Glomerular visceral epithelial cell (primary cell): ENCODE data around the gene PSMD2.

Experiments used
- DNase-seq: peaks from one replicate; pipeline ENCODE4 v3.0.0-alpha.2; 2016; ENCODE audit errors: extremely low spot score

Gene PSMD2

GRCh38 chr3:184282941-184283340, 16.1 kb upstream of the PSMD2 start:
- DNase-seq, result no peak

- DNase-seq, result no peak
Observed at GRCh38 chr3:184283681-184284080, 15.4 kb upstream of the PSMD2 start.

- DNase-seq, result peak; percentile 50
Observed at GRCh38 chr3:184284696-184285095, 14.3 kb upstream of the PSMD2 start.

GRCh38 chr3:184289426-184289938, 9.6 kb upstream of the PSMD2 start:
- DNase-seq, result peak; percentile 60

- DNase-seq, result no peak
Observed at GRCh38 chr3:184290331-184290730, 8.7 kb upstream of the PSMD2 start.

- DNase-seq, result no peak
Observed at GRCh38 chr3:184291044-184291737, 7.8 kb upstream of the PSMD2 start.

GRCh38 chr3:184291738-184292445, 7.1 kb upstream of the PSMD2 start:
- DNase-seq, result no peak

- DNase-seq, result no peak
Observed at GRCh38 chr3:184295771-184296170, 3.3 kb upstream of the PSMD2 start.

- no peak for DNase-seq
Observed at GRCh38 chr3:184296616-184297015, 2.4 kb upstream of the PSMD2 start.

- DNase-seq, result peak; percentile 27
Observed at GRCh38 chr3:184299488-184300377, 692 bp downstream of the PSMD2 start.

GRCh38 chr3:184300378-184300720, 1.3 kb downstream of the PSMD2 start:
- DNase-seq, result peak; percentile 53

- peak; percentile 42 for DNase-seq
Observed at GRCh38 chr3:184305577-184305976, 6.5 kb downstream of the PSMD2 start.

- no peak for DNase-seq
Observed at GRCh38 chr3:184306341-184306972, 7.4 kb downstream of the PSMD2 start.

GRCh38 chr3:184307915-184308314, 8.9 kb downstream of the PSMD2 start:
- DNase-seq, result no peak

GRCh38 chr3:184308744-184309143, 9.7 kb downstream of the PSMD2 start:
- DNase-seq, result no peak

GRCh38 chr3:184311633-184312032, 12.6 kb downstream of the PSMD2 start:
- no peak for DNase-seq

GRCh38 chr3:184314363-184314699, 15.3 kb downstream of the PSMD2 start, which contains the start of gene EIF4G1:
EIF4G1 (plus strand) TSS chr3:184314606; CDS start chr3:184315797, 1,191 bp downstream.
- DNase-seq, result peak; percentile 95

GRCh38 chr3:184314700-184315542, 15.9 kb downstream of the PSMD2 start:
- DNase-seq, result peak; percentile 74

GRCh38 chr3:184315543-184315867, 16.5 kb downstream of the PSMD2 start:
- DNase-seq, result no peak

- peak; percentile 30 for DNase-seq
Observed at GRCh38 chr3:184315871-184316661, 17.0 kb downstream of the PSMD2 start.
